HG03460 (cell line): ENCODE results near the gene PRRG3.

Experiments used
- ATAC-seq: cut with Tn5 transposase; IDR thresholded peaks from one replicate; pipeline ENCODE4 v1.9.1; 2021; ENCODE audit not compliant: unreplicated experiment

The PRRG3 gene

DNA sequence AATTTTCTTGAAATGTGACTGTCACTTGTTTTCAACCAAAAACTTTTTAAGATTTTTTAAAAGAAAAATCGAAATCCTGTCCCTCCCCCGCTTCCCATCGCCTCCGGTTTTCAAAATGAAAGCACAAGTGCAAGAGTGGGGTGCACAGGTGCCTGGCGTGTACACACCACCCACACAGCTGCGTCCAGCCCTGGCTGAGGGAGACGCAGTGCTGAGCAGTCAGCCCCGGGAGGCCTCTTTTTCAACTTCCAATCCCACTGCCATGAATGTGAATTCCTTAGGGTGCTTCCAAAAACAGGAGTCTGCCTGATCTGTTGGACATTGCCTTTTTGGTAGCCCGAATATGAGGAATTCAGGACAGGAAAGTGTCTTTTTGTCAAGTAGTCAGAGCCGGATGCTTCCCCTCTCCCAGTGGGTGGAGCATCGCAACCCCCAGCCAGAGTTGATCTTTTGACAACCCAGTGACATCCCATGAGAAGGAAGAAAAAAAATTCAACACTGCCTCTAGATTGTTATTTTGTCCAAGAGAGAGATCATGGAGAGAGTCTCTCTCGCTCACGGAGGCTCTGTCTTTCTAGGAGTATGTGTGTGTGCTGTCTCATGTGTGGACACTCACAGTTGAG, 8.9 kb downstream of the PRRG3 start:
- no peak for ATAC-seq

DNA sequence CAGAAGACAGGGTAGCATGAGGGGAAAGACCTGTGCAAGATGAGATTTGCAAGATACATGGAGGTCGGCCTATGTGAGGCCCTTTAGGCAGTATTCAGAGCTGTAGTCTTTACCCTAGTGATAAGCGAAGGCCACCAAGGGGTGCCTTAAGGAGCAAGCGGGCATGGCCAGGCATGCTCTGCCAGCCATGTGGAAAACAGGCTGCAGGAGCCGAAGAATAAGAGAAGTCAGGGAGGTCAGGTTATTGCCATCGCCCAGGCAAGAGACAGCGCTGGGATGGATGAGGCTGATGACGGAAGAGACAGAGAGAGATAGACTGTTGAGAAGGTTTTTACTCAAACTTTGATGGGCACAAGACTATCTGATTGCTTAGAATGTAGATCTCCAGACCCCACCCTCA, 13.6 kb downstream of the PRRG3 start:
- ATAC-seq = no peak

DNA sequence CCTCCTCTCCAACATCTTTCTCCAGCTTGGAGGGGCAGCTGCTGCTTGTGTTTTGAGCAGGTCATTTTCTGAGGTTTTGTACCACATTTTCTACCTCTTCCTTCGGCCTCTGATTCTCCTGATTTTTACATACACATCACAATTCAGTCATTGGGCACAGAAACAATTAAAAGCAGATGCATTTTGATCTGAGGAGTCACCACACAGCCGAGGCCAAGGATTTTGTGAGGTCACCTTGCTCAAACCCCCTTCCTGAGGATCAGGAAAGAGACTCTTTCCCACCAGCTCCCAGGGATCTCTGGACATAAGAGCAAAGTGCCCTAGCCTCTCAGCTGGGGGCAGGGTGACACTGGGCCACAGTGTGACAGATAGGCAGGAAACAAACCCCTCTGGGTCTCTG, 15.2 kb downstream of the PRRG3 start:
- ATAC-seq = no peak

DNA sequence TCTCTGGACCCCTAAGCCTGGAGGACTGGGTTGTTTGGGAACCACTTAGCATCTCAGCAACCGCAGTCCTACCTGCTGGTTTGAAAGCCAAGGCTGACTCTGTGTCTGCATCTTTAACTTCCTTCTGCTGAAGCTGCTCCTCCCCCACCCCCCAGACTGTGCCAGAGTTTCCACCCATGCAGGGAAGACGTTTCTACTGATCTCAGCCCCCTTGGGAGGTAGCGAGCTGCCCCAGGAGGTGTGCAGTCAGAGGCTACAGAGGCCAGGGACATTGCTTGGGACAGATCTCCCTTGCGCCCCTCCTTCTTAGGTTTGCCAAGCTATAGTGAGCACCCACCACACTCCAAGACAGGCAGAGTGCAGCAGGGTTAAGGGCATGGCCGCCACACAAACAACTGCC, 15.9 kb downstream of the PRRG3 start:
- ATAC-seq = no peak

DNA sequence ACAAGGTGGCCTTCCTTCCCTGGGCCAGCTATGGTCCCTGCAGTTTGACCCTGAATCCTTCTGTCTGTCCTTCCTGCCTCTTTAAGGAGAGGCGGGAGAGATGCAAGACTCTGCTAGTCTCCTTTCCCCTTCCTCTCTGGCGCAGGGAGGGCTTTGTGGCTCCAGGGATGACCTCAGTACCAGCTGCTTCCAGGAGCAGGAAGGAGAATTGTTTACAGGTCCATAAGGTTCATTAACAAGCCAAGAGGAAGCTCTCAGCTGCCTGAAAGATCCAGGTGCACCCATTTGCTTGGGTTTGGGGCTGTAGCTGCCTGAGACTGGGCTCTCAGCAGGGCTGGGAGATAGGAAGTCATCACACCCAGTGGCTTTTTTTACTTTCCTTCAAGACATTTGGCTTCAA, 16.5 kb downstream of the PRRG3 start:
- no peak for ATAC-seq

DNA sequence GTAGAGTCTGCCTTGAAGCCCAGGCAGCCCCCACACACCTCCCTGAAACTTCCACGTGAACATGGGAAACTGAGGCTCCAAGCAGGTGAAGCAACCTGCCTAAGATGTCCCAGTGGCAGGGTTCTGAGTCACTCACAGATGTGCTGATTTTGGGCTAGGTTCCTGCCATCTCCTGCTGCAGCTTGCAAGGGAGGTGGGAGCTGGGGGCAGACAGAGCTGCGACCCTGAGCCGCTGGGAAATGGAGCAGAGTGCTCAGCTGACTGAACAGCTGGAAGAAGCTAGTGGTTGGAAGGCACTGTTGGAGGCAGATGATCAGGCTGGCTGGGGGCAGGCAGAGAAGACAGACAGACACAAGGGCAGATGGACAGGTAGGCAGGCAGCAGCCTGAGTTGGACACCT, 17.0 kb downstream of the PRRG3 start:
- ATAC-seq = no peak

DNA sequence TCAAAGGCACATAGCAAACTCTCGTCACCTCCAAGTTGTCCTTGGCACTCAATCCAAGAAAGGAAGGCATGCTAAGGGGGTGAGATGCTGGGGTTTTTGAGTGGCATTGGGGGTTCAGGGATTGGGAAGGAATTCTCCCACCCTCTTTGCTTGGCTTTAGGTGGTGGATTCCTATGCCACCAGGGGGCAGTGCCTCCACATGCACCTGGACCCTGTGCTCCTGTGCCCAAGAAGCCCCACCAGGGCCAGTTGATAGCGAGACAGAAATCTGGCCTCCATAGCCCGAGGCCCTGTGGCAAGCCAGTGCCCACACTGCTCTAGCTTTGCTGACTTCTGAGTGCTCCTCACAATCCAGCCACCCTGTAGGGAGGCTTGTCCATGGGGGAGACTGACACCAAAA, 18.6 kb downstream of the PRRG3 start:
- no peak for ATAC-seq

DNA sequence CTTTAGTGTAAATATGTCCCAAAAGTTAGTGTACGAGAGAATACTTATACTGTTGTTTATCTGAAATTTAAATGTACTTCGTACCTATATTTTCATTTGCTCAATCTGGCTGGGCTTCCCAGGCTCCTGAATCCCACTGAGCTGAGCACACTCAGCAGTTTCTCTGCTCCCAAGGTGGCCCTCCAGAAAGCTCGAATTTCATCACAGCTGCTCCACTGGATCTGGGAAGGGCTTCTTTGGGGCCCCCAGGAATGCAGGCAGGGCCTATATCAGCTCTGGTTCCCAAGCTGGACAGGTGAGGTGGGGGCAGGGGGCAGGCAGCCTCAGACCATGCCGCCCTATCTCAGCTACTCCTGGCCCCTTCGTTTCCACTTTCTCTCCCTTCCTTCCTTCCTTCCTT, 19.1 kb downstream of the PRRG3 start:
- no peak for ATAC-seq

DNA sequence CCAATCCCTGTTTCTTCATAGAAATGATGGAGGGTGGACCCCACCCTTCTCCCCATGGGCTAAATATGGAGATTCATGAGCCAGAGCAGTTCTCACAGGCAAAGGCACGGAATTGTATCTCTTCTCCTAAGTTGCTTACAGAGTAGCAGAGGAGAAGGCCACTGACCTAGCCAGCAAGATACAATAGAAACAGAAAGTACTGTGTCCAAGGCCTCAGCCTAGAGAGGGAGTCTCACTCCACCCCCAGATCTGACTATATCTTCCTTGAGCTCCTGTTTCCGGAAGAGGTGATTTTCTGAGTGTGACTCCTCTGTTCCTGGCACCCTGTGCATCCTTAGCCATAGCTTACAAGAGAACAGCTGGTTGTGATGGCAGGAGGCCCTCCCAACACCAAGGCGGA, 20.5 kb downstream of the PRRG3 start, which contains the start of gene FATE1:
FATE1 (plus strand) TSS at position 284 of the 400 bp plus-strand sequence; CDS start at position 369, 85 bp downstream.
- no peak for ATAC-seq

DNA sequence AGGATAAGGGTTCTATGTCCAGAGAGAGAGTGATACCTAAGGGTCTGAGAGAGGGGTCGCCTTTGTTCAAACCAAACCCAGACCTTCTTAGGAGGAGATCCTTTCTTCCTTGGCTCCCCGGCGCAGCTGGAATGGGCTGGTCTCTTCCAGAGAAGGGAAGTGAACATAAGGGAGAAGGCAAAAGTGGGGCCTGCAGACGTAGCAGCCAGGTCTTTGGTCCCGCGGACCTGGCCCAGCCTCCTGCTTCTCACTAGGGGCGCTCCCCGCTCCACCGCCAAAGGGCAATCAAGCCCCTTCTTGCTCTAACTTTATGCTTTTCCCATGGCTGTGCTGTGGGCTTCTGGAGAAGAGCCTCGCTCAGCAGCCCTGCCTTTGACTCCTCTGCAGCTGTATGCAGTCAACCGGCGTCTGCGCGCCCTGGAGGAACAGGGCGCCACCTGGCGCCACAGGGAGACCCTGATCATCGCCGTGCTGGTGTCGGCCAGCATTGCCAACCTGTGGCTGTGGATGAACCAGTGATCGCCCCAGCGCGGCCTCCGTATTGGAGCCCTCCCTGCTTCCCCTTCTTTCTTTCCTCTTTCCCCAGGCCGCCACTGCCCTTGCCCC, 27.1 kb downstream of the PRRG3 start:
- no peak for ATAC-seq

DNA sequence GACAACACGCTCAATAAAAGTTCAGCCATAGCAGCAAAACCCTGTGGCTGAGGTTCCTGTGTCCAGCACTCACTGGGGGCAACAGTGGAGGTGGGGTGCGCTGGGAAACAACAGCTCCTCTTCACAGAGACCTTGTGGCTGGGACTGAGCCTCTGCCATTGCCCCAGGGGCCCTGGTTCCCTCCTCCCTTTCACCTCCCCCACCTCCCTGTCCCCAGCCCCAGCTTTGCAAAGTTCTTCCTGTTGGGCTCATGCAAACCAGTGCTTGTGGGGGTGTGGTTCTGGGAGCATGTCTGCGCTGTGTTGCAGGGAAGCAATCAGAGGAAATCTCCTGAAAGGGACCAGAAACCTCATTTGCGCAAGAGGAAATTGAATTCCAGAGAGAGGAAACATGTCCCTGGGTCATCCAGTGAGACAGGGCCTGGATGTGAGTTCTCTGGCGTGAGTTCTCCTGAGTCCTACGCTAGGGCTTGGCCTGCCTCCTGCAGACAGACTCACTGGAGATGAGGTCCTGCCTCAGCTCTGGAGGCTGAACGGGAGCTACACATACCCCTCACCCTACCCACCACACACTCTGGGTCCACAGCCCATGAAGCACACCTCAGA, 28.0 kb downstream of the PRRG3 start:
- ATAC-seq = no peak

DNA sequence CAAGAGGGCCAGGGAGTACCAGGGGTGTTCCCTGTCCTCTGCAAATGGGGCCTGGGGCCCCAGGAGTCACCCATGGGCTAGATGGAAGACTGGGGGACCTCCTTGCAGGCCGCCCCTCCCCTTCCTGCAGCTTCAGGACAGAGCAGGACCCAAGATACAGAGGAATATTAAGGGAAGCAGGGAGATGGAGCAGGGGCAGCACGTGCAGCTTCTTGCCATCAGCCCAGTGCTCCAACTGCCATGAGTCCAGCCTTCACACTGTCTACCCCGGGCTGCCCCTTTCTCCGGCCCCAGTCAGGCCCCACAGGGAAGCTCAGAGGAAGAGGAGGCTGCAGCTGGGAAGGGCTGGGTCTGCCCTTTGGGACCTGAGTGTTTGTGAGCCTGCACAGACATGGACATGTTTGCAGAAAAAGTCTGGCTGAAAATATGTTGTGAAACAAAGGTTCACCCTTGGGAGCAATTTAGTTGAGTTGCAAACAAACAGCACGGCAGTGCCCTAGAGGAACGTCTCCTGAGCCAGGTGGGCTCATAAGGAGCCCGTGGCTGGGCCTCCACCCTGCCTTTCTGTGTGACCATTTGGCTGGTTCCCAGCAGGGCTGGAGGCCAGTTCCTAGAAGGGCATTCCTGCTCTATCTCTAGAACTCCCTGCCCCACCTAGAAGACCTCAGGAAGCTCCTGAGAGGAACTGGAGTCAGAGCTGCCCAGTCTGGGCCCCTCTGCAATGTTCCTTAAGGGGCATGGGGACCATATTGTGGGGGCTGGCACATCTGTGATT, 29.5 kb downstream of the PRRG3 start:
- no peak for ATAC-seq

DNA sequence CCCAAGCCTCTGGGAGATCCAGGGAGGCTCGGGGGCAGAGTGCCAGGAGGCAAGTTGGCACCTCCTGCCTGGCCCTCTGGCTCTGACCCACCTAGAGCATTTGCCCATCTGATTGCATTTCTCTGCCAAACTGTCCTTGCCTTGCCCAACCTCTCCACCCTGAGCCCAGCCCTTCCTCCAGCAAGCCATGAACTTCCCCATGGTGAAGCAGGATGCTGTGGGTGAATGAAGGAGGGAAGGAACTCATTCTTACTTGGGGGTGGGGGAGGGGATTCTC, 30.0 kb downstream of the PRRG3 start:
- no peak for ATAC-seq

DNA sequence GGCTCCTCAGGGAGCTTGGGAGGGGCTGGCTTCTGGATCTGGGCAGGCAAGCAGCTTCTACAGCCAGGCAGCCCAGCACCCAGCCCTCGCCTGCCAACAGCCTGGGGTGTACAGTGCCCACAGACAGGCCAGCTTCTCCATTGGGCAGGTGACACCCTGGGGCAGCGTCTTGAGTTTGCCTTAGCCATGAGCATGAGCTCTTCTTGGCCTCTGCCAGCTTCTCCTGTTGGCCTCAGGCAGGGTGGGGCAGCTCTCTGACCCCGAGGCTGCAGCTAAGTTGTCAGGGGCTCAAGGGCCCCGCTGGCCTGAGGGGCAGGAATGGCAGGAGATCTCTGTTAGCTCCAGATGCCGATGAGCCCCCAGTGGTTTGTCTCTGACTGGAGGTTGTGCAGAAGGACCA, 31.5 kb downstream of the PRRG3 start:
- no peak for ATAC-seq

DNA sequence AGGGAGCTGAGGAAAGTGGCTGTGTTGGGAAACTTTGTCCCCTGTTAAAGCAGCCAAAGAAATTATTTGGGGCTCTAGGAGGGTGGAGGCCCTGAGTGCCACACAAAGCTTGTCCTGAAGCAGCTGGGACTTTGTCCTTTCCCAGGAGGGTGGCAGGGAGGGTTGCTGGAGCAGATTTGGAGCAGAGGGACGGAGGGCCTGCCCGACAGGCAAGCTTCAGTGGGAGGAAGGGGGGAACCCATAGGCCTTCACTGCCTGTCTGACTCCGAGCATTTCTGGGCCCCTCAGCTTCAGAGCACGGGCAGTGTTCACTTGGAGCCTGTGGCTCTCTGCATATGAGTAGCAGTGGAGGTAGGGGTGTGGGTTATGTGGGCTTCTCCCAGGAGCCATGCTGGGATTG, 32.1 kb downstream of the PRRG3 start:
- no peak for ATAC-seq

DNA sequence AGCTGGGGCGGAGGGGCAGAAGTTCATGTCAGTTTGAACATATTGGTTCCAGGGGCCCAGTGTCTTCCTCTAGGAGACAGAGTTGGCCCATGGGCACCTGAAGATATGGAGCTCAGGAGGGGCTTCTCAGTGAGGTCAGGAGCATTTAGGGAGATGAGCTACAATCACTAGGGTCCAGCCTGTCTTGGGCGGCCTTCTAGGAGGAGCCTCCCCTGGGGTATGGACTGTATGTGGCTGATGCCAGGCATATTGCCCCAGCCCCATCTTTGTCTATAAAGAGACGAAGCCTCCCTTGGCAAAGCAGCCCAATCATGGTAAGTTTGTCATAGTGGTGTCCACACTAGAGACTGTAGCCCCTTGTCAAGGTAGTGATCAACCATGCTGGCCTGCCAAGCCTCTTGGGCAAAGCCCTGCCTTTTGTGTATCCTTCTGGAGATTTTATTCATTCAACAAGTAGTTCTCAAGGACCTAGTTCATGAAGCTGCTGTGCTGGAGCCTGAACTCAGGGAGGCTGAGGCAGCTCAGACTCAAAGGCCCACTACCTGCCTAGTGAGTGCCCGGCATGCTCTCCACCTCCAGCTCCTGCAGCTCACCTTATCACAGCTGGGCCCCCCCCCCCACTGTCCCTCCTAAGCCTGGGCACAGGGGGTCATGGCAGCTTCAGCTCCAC, 33.9 kb downstream of the PRRG3 start:
- no peak for ATAC-seq

DNA sequence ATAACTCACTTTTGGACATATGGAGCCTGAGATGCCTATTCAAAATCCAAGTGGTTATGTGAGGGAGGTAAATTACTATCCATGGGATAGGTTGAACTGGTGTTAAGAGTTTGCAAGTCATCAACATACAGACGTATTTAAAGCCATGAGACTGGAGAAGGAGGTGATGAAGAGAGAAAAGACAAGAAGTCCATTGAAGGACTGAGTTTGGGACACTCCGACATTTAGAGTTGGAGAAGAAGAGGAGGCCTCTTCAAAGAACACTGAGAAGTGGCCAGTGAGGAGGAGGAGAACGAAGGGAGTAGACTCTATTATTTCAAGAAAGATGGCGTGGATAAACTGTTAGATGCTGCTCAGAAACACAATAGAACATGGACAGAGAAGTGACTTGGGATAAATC, 39.2 kb downstream of the PRRG3 start, which contains the start of gene CNGA2:
CNGA2 (plus strand) TSS at position 301 of the 400 bp plus-strand sequence. CDS start 3,738 bp downstream, outside the sequence.
- no peak for ATAC-seq

DNA sequence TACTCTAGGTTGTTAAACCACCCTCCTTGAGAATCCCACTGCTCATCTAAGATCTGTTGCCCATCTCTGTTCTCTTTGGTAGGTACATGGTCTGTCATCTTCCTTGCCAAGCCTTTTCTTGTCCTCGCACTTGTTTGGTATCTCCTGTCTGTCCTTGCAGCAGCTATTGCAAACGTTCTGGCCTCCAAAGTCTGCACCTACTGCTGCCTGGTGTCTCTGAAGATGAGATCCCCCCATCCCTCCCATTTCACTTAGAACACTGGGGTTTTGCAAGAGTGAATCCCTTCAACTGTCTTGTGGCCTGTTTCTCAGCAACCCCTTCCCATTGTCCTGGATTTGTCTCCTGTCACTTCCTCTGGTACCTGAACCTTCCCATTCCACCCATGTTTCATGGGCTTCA, 40.0 kb downstream of the PRRG3 start:
- no peak for ATAC-seq

DNA sequence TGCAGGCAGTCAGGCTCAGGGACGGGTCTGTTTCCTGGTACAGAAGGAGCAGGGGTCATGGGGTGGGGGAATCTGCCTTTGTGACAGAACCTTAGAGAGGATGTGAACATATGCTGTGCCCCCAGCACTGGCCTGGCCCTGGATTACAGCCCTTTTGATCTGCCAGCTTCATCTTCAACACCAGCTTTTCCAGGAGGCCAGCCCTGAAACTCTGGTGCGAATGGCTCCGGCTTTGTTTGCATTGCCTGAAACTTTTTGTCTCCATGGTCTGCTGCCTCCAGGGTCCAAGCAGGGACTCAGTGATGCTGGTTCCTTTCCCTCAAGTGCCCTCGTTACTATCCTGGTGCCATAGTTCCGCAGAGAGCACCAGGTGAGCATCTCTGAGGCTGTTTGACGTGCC, 41.4 kb downstream of the PRRG3 start:
- no peak for ATAC-seq

DNA sequence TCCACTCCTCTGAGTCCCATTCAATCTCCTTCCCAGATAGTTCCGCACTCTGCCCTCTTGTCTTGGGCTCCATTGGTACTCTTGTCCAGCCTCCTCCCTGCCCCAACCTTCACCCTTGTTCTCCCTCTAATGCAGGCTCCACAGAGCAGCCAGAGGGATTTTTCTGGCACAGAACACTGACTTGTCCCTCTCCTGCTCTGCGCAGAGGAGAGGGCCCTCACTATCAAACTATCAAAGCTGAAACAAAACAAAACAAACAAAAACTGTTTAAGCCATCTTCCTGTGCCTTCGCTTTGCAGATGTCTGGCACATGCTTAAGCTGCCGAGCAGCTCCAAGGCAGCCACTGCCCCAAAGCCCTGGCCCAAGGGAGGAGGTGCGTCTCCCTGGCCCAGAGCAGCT, 42.2 kb downstream of the PRRG3 start:
- ATAC-seq = no peak

DNA sequence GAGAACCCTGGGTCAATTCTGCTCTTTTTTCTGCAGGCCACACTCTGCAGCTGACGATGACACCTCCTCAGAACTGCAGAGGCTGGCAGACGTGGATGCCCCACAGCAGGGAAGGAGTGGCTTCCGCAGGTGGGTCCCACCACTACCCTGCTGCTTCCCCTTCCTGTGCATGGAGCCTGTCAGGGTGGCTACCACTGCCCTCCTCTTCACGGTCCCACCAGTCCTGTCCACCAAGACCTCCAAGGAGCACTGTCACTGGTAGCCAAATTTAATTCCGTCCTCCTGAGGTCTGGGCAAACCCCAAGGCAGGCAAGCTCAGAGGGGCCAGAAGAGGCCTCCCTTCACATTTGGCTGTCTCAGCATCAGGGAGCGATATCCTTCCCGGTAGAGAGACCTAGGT, 43.5 kb downstream of the PRRG3 start:
- no peak for ATAC-seq

DNA sequence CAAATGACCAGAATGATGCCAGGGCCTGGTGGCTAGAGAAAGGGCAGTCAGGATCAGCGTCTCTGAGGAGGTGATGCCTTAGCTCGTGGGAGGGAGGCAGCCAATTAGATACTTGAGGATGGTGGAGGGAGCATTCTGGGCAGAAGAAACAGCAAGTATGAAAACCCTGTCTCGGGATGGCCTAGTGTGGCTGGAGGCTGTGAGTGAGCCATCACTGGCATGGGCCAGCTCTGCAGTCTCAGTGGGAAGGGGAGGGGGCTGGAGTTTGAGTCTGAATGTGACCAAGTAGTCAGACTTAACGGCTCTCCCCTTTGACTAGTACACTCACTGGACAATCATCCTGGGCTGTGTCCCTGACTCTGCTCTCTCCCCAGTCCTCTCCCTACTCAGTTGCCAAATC, 46.3 kb downstream of the PRRG3 start:
- no peak for ATAC-seq
